Stimulated activated naive CD8-positive, alpha-beta T cell treated with anti-CD3 and anti-CD28 coated beads, Interleukin-15, amount 100 ng/mL, for 72 hours (primary cell): Measurements from ENCODE around the gene DEPDC4.
"Not testable (repeated sequence)": the region's sequence is repeated elsewhere in the genome, so short reads cannot be mapped to it uniquely, and the experiment has no call there.

Source experiments
- ATAC-seq: fragments of 150-1000 bp; cut with Tn5 transposase; 2 replicates; pipeline ENCODE4 v1.10.0; 2021; ENCODE audit warnings: mild to moderate bottlenecking, moderate library complexity
- DNase-seq, 2 donors: peaks; one replicate each; pipeline ENCODE4 v3.0.0; 2021 to 2022
- H3K27ac Mint-ChIP-seq, 2 donors: one replicate each; pipeline ENCODE4 v1.8.0; 2022; ENCODE audit warnings: mild to moderate bottlenecking in 2 of 2, mixed read lengths in 2 of 2, moderate library complexity in 2 of 2
- H3K27me3 Mint-ChIP-seq: one replicate; pipeline ENCODE4 v1.8.0; 2022; ENCODE audit warnings: mixed read lengths
- H3K4me1 Mint-ChIP-seq: one replicate; pipeline ENCODE4 v1.8.0; 2022; ENCODE audit warnings: mild to moderate bottlenecking, mixed read lengths
- H3K4me3 Mint-ChIP-seq, 2 donors: one replicate each; pipeline ENCODE4 v1.8.0; 2022; ENCODE audit warnings: mild to moderate bottlenecking in 2 of 2, mixed read lengths in 2 of 2, moderate library complexity in 1 of 2
- H3K9me3 Mint-ChIP-seq, 2 donors: one replicate each; pipeline ENCODE4 v1.8.0; 2022; ENCODE audit warnings: mixed read lengths in 2 of 2

DEPDC4 gene

GRCh38 chr12:100268835-100269564 lies 2.1 kb upstream of the DEPDC4 start:
- H3K9me3 Mint-ChIP-seq = no peaks in the 10 kb centered on the region
- H3K4me3 Mint-ChIP-seq = peak overlapping the region; percentile 6 to 94
- no peak for DNase-seq
- H3K27me3 Mint-ChIP-seq = no peaks in the 10 kb centered on the region
- no peak overlapping the region for H3K27ac Mint-ChIP-seq
- no peak for ATAC-seq
- peaks cover 39% of the 10 kb centered on the region for H3K4me1 Mint-ChIP-seq

- H3K4me1 Mint-ChIP-seq = peaks cover 28% of the 10 kb centered on the region
- no peaks in the 10 kb centered on the region for H3K9me3 Mint-ChIP-seq
- ATAC-seq (peak; percentile 3), DNase-seq (no peak)
- H3K27ac Mint-ChIP-seq = peak overlapping the region; percentile 99
- no peaks in the 10 kb centered on the region for H3K27me3 Mint-ChIP-seq
- H3K4me3 Mint-ChIP-seq = peak overlapping the region; percentile 94 to 100
Measured at GRCh38 chr12:100267603-100268281, 863 bp upstream of the DEPDC4 start.

GRCh38 chr12:100266585-100266834 lies 369 bp downstream of the DEPDC4 start:
- no peaks in the 10 kb centered on the region for H3K9me3 Mint-ChIP-seq
- no peaks in the 10 kb centered on the region for H3K27me3 Mint-ChIP-seq
- peaks cover 20% of the 10 kb centered on the region for H3K4me1 Mint-ChIP-seq
- peak overlapping the region; percentile 99 for H3K27ac Mint-ChIP-seq
- ATAC-seq (peak; percentile 91), DNase-seq (no peak)
- peak overlapping the region; percentile 94 to 100 for H3K4me3 Mint-ChIP-seq

GRCh38 chr12:100265732-100266584 lies 921 bp downstream of the DEPDC4 start:
- peak; percentile 27 for ATAC-seq
- DNase-seq = peak in 1 of 2 donors; percentile 12
- H3K4me1 Mint-ChIP-seq = peaks cover 17% of the 10 kb centered on the region
- no peaks in the 10 kb centered on the region for H3K9me3 Mint-ChIP-seq
- H3K27ac Mint-ChIP-seq = peak overlapping the region; percentile 99
- H3K4me3 Mint-ChIP-seq = peak overlapping the region; percentile 94 to 100
- H3K27me3 Mint-ChIP-seq = no peaks in the 10 kb centered on the region

GRCh38 chr12:100265107-100265506 lies 1.8 kb downstream of the DEPDC4 start:
- not testable (repeated sequence) for DNase-seq, ATAC-seq, H3K27me3 Mint-ChIP-seq, H3K9me3 Mint-ChIP-seq
- H3K4me3 Mint-ChIP-seq = peak overlapping the region in 1 of 2 donors; percentile 5
- H3K27ac Mint-ChIP-seq = peak overlapping the region; percentile 19 to 34
- H3K4me1 Mint-ChIP-seq = peaks cover 17% of the 10 kb centered on the region

- no peak overlapping the region for H3K4me3 Mint-ChIP-seq
- no peak for ATAC-seq
- H3K9me3 Mint-ChIP-seq = no peaks in the 10 kb centered on the region
- H3K4me1 Mint-ChIP-seq = peaks cover 7% of the 10 kb centered on the region
- DNase-seq = no peak
- no peak overlapping the region for H3K27ac Mint-ChIP-seq
- H3K27me3 Mint-ChIP-seq = no peaks in the 10 kb centered on the region
Measured at GRCh38 chr12:100263131-100263530, 3.7 kb downstream of the DEPDC4 start.

- no peak overlapping the region for H3K4me3 Mint-ChIP-seq
- ATAC-seq = no peak
- no peak overlapping the region for H3K27ac Mint-ChIP-seq
- H3K4me1 Mint-ChIP-seq = no peaks in the 10 kb centered on the region
- DNase-seq = no peak
- no peaks in the 10 kb centered on the region for H3K9me3 Mint-ChIP-seq
- H3K27me3 Mint-ChIP-seq = no peaks in the 10 kb centered on the region
Measured at GRCh38 chr12:100258127-100258526, 8.8 kb downstream of the DEPDC4 start.

- Mint-ChIP-seq H3K4me1 (no peaks in the 10 kb centered on the region), H3K27ac (peak overlapping the region in 1 of 2 donors; percentile 34), H3K27me3 (no peaks in the 10 kb centered on the region), H3K4me3 (no peak overlapping the region), H3K9me3 (no peaks in the 10 kb centered on the region)
- ATAC-seq (no peak), DNase-seq (no peak)
Measured at GRCh38 chr12:100254876-100255275, 12.0 kb downstream of the DEPDC4 start.

- no peaks in the 10 kb centered on the region for H3K27me3 Mint-ChIP-seq
- ATAC-seq (no peak), DNase-seq (no peak)
- H3K4me1 Mint-ChIP-seq = no peaks in the 10 kb centered on the region
- H3K4me3 Mint-ChIP-seq = no peak overlapping the region
- H3K27ac Mint-ChIP-seq = no peak overlapping the region
- H3K9me3 Mint-ChIP-seq = no peaks in the 10 kb centered on the region
Measured at GRCh38 chr12:100253437-100253836, 13.4 kb downstream of the DEPDC4 start.

GRCh38 chr12:100251917-100252316 lies 15.0 kb downstream of the DEPDC4 start:
- Mint-ChIP-seq H3K9me3 (no peaks in the 10 kb centered on the region), H3K27ac (no peak overlapping the region), H3K27me3 (no peaks in the 10 kb centered on the region), H3K4me1 (no peaks in the 10 kb centered on the region), H3K4me3 (no peak overlapping the region)
- no peak for ATAC-seq
- DNase-seq = no peak

GRCh38 chr12:100249941-100250340 lies 16.9 kb downstream of the DEPDC4 start:
- ATAC-seq = no peak
- H3K4me1 Mint-ChIP-seq = no peaks in the 10 kb centered on the region

GRCh38 chr12:100248886-100249285 lies 18.0 kb downstream of the DEPDC4 start:
- no peaks in the 10 kb centered on the region for H3K27me3 Mint-ChIP-seq
- DNase-seq = no peak
- H3K4me1 Mint-ChIP-seq = no peaks in the 10 kb centered on the region
- H3K9me3 Mint-ChIP-seq = no peaks in the 10 kb centered on the region
- no peak for ATAC-seq
- no peak overlapping the region for H3K27ac Mint-ChIP-seq
- H3K4me3 Mint-ChIP-seq = no peak overlapping the region

More at GRCh38 chr12:100249941-100250340, 16.9 kb downstream of the DEPDC4 start:
- Mint-ChIP-seq H3K27me3 (no peaks in the 10 kb centered on the region), H3K9me3 (no peaks in the 10 kb centered on the region), H3K4me3 (no peak overlapping the region), H3K27ac (no peak overlapping the region)
- no peak for DNase-seq

- ATAC-seq (no peak), DNase-seq (no peak)
- H3K4me1 Mint-ChIP-seq = no peaks in the 10 kb centered on the region
- no peaks in the 10 kb centered on the region for H3K27me3 Mint-ChIP-seq
- H3K9me3 Mint-ChIP-seq = no peaks in the 10 kb centered on the region
- no peak overlapping the region for H3K4me3 Mint-ChIP-seq
- no peak overlapping the region for H3K27ac Mint-ChIP-seq
Measured at GRCh38 chr12:100247765-100248164, 19.1 kb downstream of the DEPDC4 start.

GRCh38 chr12:100243137-100243536 lies 23.7 kb downstream of the DEPDC4 start:
- no peak for ATAC-seq
- no peak for DNase-seq
- Mint-ChIP-seq H3K27me3 (no peaks in the 10 kb centered on the region), H3K27ac (no peak overlapping the region), H3K9me3 (no peaks in the 10 kb centered on the region), H3K4me1 (no peaks in the 10 kb centered on the region), H3K4me3 (no peak overlapping the region)

GRCh38 chr12:100239589-100239988 lies 27.3 kb downstream of the DEPDC4 start:
- ATAC-seq (no peak), DNase-seq (no peak)
- H3K27ac Mint-ChIP-seq = no peak overlapping the region
- H3K9me3 Mint-ChIP-seq = no peaks in the 10 kb centered on the region
- H3K4me1 Mint-ChIP-seq = no peaks in the 10 kb centered on the region
- no peak overlapping the region for H3K4me3 Mint-ChIP-seq
- H3K27me3 Mint-ChIP-seq = no peaks in the 10 kb centered on the region

GRCh38 chr12:100238801-100239200 lies 28.1 kb downstream of the DEPDC4 start:
- Mint-ChIP-seq H3K4me3 (no peak overlapping the region), H3K9me3 (no peaks in the 10 kb centered on the region), H3K27ac (peak overlapping the region in 1 of 2 donors; percentile 72), H3K27me3 (no peaks in the 10 kb centered on the region), H3K4me1 (no peaks in the 10 kb centered on the region)
- ATAC-seq = no peak
- DNase-seq = no peak
